A549 (cell line): Measurements from ENCODE around the gene NFIA. TPM values are rescaled to one million over a fixed set of nuclear protein-coding genes. Genes with fewer than 3 reads are reported as not detected.

Experiments used
- ATAC-seq, 2 experiments: fragments of 200-7000 bp in 1 of 2; fragments of >200 bp in 1 of 2; cut with Nextera tagmentation in 1 of 2; cut with Tn5 transposase in 1 of 2; 3 replicates each; pipeline versions ENCODE4 v1.8.0 to v1.9.1; 2018 to 2020; ENCODE audit warnings: mild to moderate bottlenecking in 1 of 2, moderate library complexity in 1 of 2
- CTCF ChIA-PET: fragments of 300-600 bp; sonication (Branson Sonifier 250); formaldehyde crosslinking; extraction: SDS; loops from one replicate; lab custom pipeline; 2021; ENCODE audit warnings: antibody characterized with exemption, inconsistent platforms; lab: Yijun Ruan, JAX
- POLR2A ChIA-PET: fragments of 350-600 bp; formaldehyde crosslinking; extraction: SDS; loops from one replicate; lab custom pipeline; 2021; ENCODE audit warnings: antibody characterized with exemption, inconsistent platforms; lab: Yijun Ruan, JAX
- DNase-seq, 2 experiments: peaks; one replicate each; pipeline versions ENCODE4 v3.0.0 to v3.0.0-alpha.2; 2011 to 2016; ENCODE audit warnings: low read depth in 1 of 2, low spot score in 1 of 2
- FAIRE-seq: peaks from 2 replicates; lab custom pipeline; 2011; peaks lifted over from hg19 to GRCh38; lab: Jason Lieb, UNC
- H3K27ac ChIP-seq, 2 experiments: fragments of >200 bp; sonication (Bioruptor Twin); formaldehyde crosslinking; 3 replicates each; pipeline ENCODE4 v1.5.1; 2016 to 2017
- H3K4me1 ChIP-seq: fragments of >200 bp; sonication (Bioruptor Twin); formaldehyde crosslinking; 3 replicates; pipeline ENCODE4 v1.6.1; 2016
- H3K4me2 ChIP-seq: fragments of >200 bp; sonication (Bioruptor Twin); formaldehyde crosslinking; 3 replicates; pipeline ENCODE4 v1.6.1; 2016
- H3K4me3 ChIP-seq: fragments of >200 bp; sonication (Bioruptor Twin); formaldehyde crosslinking; 3 replicates; pipeline ENCODE4 v1.5.1; 2016
- H3K9me3 ChIP-seq: fragments of >200 bp; sonication (Bioruptor Twin); formaldehyde crosslinking; 3 replicates; pipeline ENCODE4 v1.6.1; 2016
- BHLHE40 ChIP-seq: IDR thresholded peaks from 2 replicates; pipeline ENCODE4 v1.6.1; 2012; ENCODE audit warnings: low read depth, low read length, inconsistent platforms
- CTCF ChIP-seq: fragments of >200 bp; sonication (Bioruptor Twin); formaldehyde crosslinking; IDR thresholded peaks from 3 replicates; pipeline ENCODE4 v1.5.1; 2016
- EHMT2 ChIP-seq: fragments of 200-600 bp; sonication (generic); IDR thresholded peaks from 2 replicates; pipeline ENCODE4 v1.6.1; 2016; ENCODE audit warnings: antibody characterized with exemption, low read depth, mild to moderate bottlenecking, moderate library complexity
- EP300 ChIP-seq, 2 experiments: fragments of >200 bp; sonication (Bioruptor Twin); formaldehyde crosslinking; IDR thresholded peaks; 2 replicates in 1 of 2; 3 replicates in 1 of 2; pipeline ENCODE4 v1.6.1; 2016 to 2017
- FOSB ChIP-seq: fragments of 250-450 bp; sonication (Bioruptor Pico); IDR thresholded peaks from 2 replicates; pipeline ENCODE4 v1.5.0; 2020; ENCODE audit warnings: mild to moderate bottlenecking, moderate library complexity
- GATA3 ChIP-seq: IDR thresholded peaks from 2 replicates; pipeline ENCODE4 v1.6.1; 2012; ENCODE audit warnings: borderline replicate concordance
- HDAC2 ChIP-seq: fragments of 200-600 bp; sonication (generic); IDR thresholded peaks from 2 replicates; pipeline ENCODE4 v1.6.1; 2016
- JUN ChIP-seq, 2 experiments: fragments of >200 bp; sonication (Bioruptor Twin); formaldehyde crosslinking; IDR thresholded peaks; 2 replicates in 1 of 2; 3 replicates in 1 of 2; pipeline ENCODE4 v1.6.1; 2016 to 2017
- KDM1A ChIP-seq: fragments of 200-600 bp; sonication (generic); IDR thresholded peaks from 2 replicates; pipeline ENCODE4 v1.6.1; 2016; ENCODE audit warnings: low read depth, mild to moderate bottlenecking
- MAFK ChIP-seq: fragments of 450-650 bp; IDR thresholded peaks from 2 replicates; pipeline ENCODE4 v1.6.1; 2014; ENCODE audit not compliant: partially characterized antibody
- NFE2L2 ChIP-seq: fragments of 150-350 bp; conservative IDR thresholded peaks from 2 replicates; pipeline ENCODE4 v1.6.1; 2014; ENCODE audit warnings: low read length
- RAD21 ChIP-seq, 2 experiments: fragments of >200 bp in 1 of 2; sonication (Bioruptor Twin) in 1 of 2; formaldehyde crosslinking in 1 of 2; IDR thresholded peaks in 1 of 2; conservative IDR thresholded peaks in 1 of 2; 2 replicates in 1 of 2; 3 replicates in 1 of 2; pipeline ENCODE4 v1.6.1; 2012 to 2018; ENCODE audit warnings: inconsistent platforms in 1 of 2
- RFX5 ChIP-seq: fragments of 450-650 bp; IDR thresholded peaks from 2 replicates; pipeline ENCODE4 v1.7.1; 2014; ENCODE audit warnings: antibody characterized with exemption, mild to moderate bottlenecking, moderate library complexity
- TP53 ChIP-seq: fragments of 250-450 bp; sonication (Bioruptor Pico); IDR thresholded peaks from 2 replicates; pipeline ENCODE4 v1.5.0; 2021; ENCODE audit warnings: mild to moderate bottlenecking, moderate library complexity
- USF2 ChIP-seq: fragments of 450-650 bp; IDR thresholded peaks from 2 replicates; pipeline ENCODE4 v1.6.1; 2014; ENCODE audit warnings: antibody characterized with exemption
- ZC3H11A ChIP-seq: fragments of 450-650 bp; IDR thresholded peaks from 2 replicates; pipeline ENCODE4 v1.6.1; 2014; ENCODE audit warnings: antibody characterized with exemption, mild to moderate bottlenecking
- ZFP36 ChIP-seq: fragments of 450-650 bp; IDR thresholded peaks from 2 replicates; pipeline ENCODE4 v1.6.1; 2014; ENCODE audit warnings: borderline replicate concordance; ENCODE audit not compliant: partially characterized antibody
- ZSCAN20 ChIP-seq: fragments of 250-450 bp; sonication (Bioruptor Pico); IDR thresholded peaks from 2 replicates; pipeline ENCODE4 v1.8.0; 2022; ENCODE audit warnings: mild to moderate bottlenecking, moderate library complexity
- WGBS: methylation state at CpG from one replicate; pipeline ENCODE4 v1.1.6; 2017; ENCODE audit errors: missing lambda C conversion rate; 5-methylcytosine and 5-hydroxymethylcytosine counted together
- polyA plus RNA-seq, 4 experiments: library from polyadenylated mRNA; depleted of rRNA in 3 of 4; stranded (reverse); fragments of >200 nt; fragmentation: RNase III in 1 of 4; extraction: RNeasy Plus Mini Kit Qiagen cat#74134 plus additional on column Dnase treatment in 1 of 4; gene quantifications; 2 replicates in 3 of 4; 3 replicates in 1 of 4; pipeline ENCODE4 v1.2.3, GENCODE V29; 2011 to 2017

Gene NFIA
- polyA plus RNA-seq, 2 of the 4 experiments (the other 2 are of a cell fraction): 6.5 to 25.8 TPM

- no peak overlapping the region for H3K27ac ChIP-seq
- no peak for DNase-seq
- no peak for FAIRE-seq
- WGBS: 88% methylated on average over 2 of the region's 2 CpGs
- POLR2A ChIA-PET: no interaction called here
- CTCF ChIA-PET: no interaction called here
- H3K4me3 ChIP-seq: no peak overlapping the region
- no peak for TF ChIP-seq USF2
- no peak for TF ChIP-seq ZFP36
- no peak for TF ChIP-seq EHMT2
- TF ChIP-seq FOSB (CRISPR knock-in tag): no peak
- TF ChIP-seq ZSCAN20 (CRISPR knock-in tag): no peak
- TF ChIP-seq TP53 (CRISPR knock-in tag): no peak
- no peak for TF ChIP-seq HDAC2
- TF ChIP-seq RFX5: no peak
- no peak for TF ChIP-seq KDM1A
- TF ChIP-seq MAFK: no peak
- H3K4me2 ChIP-seq: no peak overlapping the region
- no peaks in the 10 kb centered on the region for H3K9me3 ChIP-seq
- no peak for ATAC-seq
- H3K4me1 ChIP-seq: peaks cover 2% of the 10 kb centered on the region; the same call in 1 of the 3 replicates
These were observed 293.8 kb downstream of the NFIA start for GRCh38 chr1:61376151-61376550.

GRCh38 chr1:61377242-61377958 is 295.0 kb downstream of the NFIA start:
- H3K27ac ChIP-seq: no peak overlapping the region
- no peak overlapping the region for H3K4me3 ChIP-seq
- no peak overlapping the region for H3K4me2 ChIP-seq
- no peak for TF ChIP-seq FOSB (CRISPR knock-in tag)
- CTCF ChIA-PET: interaction anchor here (0.5 to 0.6 kb wide), 2 partner anchors 39 to 104 kb away, joined by 3 read pairs; no protein-coding TSS in a partner anchor
- peaks cover 7% of the 10 kb centered on the region; the same call in 1 of the 3 replicates for H3K4me1 ChIP-seq
- POLR2A ChIA-PET: no interaction called here
- H3K9me3 ChIP-seq: no peaks in the 10 kb centered on the region
- no peak for ATAC-seq
- WGBS: 90% methylated on average over 7 of the region's 7 CpGs
- no peak for DNase-seq
- no peak for FAIRE-seq

- ATAC-seq: no peak
- Histone ChIP-seq H3K27ac (no peak overlapping the region), H3K4me2 (no peak overlapping the region), H3K4me1 (peaks cover 7% of the 10 kb centered on the region; the same call in 1 of the 3 replicates), H3K9me3 (no peaks in the 10 kb centered on the region), H3K4me3 (no peak overlapping the region)
- POLR2A ChIA-PET: interaction anchor here (0.6 kb wide), 1 partner anchor 143 kb away, joined by 4 read pairs; no protein-coding TSS in a partner anchor
- no peak for FAIRE-seq
- WGBS: 84% methylated on average over 4 of the region's 4 CpGs
- DNase-seq: no peak
- TF ChIP-seq BHLHE40 (no peak), GATA3 (no peak), RAD21 (conservative IDR thresholded peaks at IDR 0.05 in 1 of 2, IDR thresholded peaks at IDR 0.05 in 1 of 2) (no peak), ZC3H11A (no peak), JUN (IDR thresholded peaks at IDR 0.05) (no peak), CTCF (no peak), NFE2L2 (no peak), EP300 (IDR thresholded peaks at IDR 0.05) (no peak)
- CTCF ChIA-PET: interaction anchor here (0.6 to 1.7 kb wide), 2 partner anchors 9 to 210 kb away, joined by 3 to 4 read pairs; no protein-coding TSS in a partner anchor
These were observed 296.3 kb downstream of the NFIA start for GRCh38 chr1:61378494-61379180.
